SJSA1 (cell line): ENCODE results near the gene RAPGEF1. TPM values are rescaled to one million over a fixed set of nuclear protein-coding genes. Genes with fewer than 3 reads are reported as not detected.

Experiments
- DNase-seq, 2 experiments: peaks; one replicate each; pipeline ENCODE4 v3.0.0-alpha.2; 2015 to 2020; ENCODE audit warnings: low spot score in 2 of 2, low read depth in 1 of 2
- H3K27ac ChIP-seq: fragments of 250-450 bp; sonication (Bioruptor Pico); 2 replicates; pipeline ENCODE4 v1.5.1; 2020; ENCODE audit warnings: mild to moderate bottlenecking, moderate library complexity
- H3K27me3 ChIP-seq: fragments of 250-450 bp; sonication (Bioruptor Pico); replicated peaks from 2 replicates; pipeline ENCODE4 v1.5.1; 2020; ENCODE audit warnings: mild to moderate bottlenecking, moderate library complexity
- H3K36me3 ChIP-seq: fragments of 250-450 bp; sonication (Bioruptor Pico); 2 replicates; pipeline ENCODE4 v1.5.1; 2020; ENCODE audit warnings: mild to moderate bottlenecking
- H3K4me1 ChIP-seq: fragments of 250-450 bp; sonication (Bioruptor Pico); replicated peaks from 2 replicates; pipeline ENCODE4 v1.6.1; 2021; ENCODE audit warnings: mild to moderate bottlenecking
- H3K4me3 ChIP-seq: fragments of 250-450 bp; sonication (Bioruptor Pico); 2 replicates; pipeline ENCODE4 v1.5.1; 2020; ENCODE audit warnings: mild to moderate bottlenecking
- H3K9me3 ChIP-seq: fragments of 250-450 bp; sonication (Bioruptor Pico); replicated peaks from 2 replicates; pipeline ENCODE4 v1.5.1; 2020; ENCODE audit warnings: mild to moderate bottlenecking
- total RNA-seq: library from RNA; depleted of rRNA; stranded (reverse); fragments of >200 nt; shearing (Covaris generic); gene quantifications from 2 replicates; pipeline ENCODE4 v1.2.3, GENCODE V29; 2014

Gene RAPGEF1
- total RNA-seq, 1 experiment from 2014 or later = 23.6 TPM

DNA sequence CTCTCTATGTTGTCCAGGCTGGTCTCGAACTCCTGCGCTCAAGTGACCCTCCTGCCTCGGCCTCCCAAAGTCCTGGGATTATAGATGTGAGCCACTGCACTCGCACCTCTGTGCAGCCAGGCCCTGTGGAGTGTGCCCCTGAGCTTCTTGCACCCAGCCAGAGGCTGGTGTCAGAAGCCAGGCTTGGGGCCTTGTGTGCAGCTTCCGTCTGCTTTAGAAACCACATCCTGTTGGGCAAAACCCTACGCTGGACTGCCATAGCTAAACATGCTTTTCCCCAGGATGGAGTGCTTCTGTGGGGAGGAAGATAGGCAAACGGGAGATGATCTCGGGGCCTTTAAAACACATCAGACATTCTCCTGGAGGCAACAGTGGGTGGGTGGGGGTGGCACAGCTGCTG, 154.5 kb downstream of the RAPGEF1 start:
- peaks cover 34% of the 10 kb centered on the region for H3K4me1 ChIP-seq
- no peaks in the 10 kb centered on the region for H3K27me3 ChIP-seq
- H3K36me3 ChIP-seq = peaks cover 10% of the 10 kb centered on the region
- H3K9me3 ChIP-seq = no peaks in the 10 kb centered on the region
- H3K4me3 ChIP-seq = no peak overlapping the region
- no peak overlapping the region for H3K27ac ChIP-seq
- no peak for DNase-seq

DNA sequence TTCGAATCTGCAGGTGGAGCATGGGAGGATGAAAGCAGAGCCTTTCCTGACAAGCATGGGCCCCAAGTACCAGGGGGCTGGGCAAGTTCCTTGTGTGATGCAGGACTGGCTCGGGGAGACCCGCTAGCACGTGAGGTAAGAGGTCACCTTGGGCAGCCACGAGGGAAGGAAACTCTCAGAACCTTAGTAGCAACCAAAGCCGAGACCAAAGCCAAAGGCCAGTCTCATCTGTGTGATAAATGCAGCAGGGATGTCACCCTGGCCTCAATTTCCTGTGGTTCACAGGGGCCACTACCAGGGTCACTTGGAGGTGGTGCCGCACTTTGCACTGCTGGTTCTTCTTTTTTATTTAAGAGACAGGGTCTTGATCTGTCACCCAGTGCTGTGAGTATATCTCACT, 155.0 kb downstream of the RAPGEF1 start:
- H3K27ac ChIP-seq = no peak overlapping the region
- H3K4me3 ChIP-seq = no peak overlapping the region
- no peaks in the 10 kb centered on the region for H3K27me3 ChIP-seq
- H3K4me1 ChIP-seq = peaks cover 34% of the 10 kb centered on the region
- no peak for DNase-seq
- no peaks in the 10 kb centered on the region for H3K9me3 ChIP-seq
- H3K36me3 ChIP-seq = peaks cover 15% of the 10 kb centered on the region

DNA sequence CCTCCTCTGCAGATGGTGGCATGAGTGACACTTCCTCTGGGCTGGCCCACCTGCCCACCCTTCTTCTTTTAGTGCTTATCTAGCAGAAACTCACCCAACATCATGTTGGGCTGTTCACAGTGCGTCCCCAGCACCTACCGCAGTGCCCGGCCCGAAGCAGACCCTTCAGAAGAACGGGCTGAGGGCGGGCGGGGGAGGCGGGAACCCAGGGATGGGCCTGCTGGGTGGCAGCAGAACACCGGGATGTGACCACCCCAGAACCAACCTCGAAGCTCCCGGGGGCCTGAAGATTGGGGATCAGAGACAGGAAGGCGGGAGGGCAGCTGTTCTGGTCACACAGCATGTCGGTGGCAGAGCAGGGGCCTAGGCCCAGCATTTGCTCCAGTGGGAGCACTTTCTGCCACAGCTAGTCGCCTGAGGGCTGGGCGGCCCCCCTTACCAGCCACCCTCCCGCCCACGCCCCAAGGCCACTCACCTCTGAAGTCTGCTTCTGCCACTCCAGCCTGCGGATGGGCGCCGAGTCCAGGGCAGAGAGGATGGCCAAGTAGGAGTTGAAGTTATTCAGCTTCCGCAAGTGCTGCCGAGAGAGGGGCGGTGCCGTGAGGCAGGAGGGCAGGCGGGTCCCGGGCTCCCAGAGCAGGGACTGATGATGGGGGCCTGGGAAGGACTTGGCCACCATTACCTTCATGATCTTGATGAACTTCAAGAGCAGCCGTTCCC, 155.9 kb downstream of the RAPGEF1 start:
- peaks cover 22% of the 10 kb centered on the region for H3K36me3 ChIP-seq
- DNase-seq = peak; percentile 64
- no peaks in the 10 kb centered on the region for H3K27me3 ChIP-seq
- H3K4me3 ChIP-seq = no peak overlapping the region
- peak overlapping the region; percentile 64 for H3K27ac ChIP-seq
- H3K9me3 ChIP-seq = no peaks in the 10 kb centered on the region
- peaks cover 34% of the 10 kb centered on the region for H3K4me1 ChIP-seq

DNA sequence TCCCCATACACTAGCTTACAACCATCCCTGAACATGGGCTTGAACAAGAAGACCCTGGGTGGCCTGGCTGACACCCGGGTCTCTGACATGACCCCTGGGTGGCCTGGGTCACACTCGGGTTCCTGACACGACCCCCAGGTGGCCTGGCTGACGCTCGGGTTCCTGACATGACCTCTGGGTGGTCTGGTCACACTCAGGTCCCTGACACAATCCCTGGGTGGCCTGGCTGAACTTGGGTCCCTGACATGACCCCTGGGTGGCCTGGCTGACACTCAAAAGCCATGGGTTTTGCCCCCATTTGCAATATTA, 156.6 kb downstream of the RAPGEF1 start:
- Histone ChIP-seq H3K27ac (peak overlapping the region; percentile 64), H3K9me3 (no peaks in the 10 kb centered on the region), H3K4me1 (peaks cover 34% of the 10 kb centered on the region), H3K4me3 (no peak overlapping the region), H3K27me3 (no peaks in the 10 kb centered on the region), H3K36me3 (peaks cover 22% of the 10 kb centered on the region)
- no peak for DNase-seq

DNA sequence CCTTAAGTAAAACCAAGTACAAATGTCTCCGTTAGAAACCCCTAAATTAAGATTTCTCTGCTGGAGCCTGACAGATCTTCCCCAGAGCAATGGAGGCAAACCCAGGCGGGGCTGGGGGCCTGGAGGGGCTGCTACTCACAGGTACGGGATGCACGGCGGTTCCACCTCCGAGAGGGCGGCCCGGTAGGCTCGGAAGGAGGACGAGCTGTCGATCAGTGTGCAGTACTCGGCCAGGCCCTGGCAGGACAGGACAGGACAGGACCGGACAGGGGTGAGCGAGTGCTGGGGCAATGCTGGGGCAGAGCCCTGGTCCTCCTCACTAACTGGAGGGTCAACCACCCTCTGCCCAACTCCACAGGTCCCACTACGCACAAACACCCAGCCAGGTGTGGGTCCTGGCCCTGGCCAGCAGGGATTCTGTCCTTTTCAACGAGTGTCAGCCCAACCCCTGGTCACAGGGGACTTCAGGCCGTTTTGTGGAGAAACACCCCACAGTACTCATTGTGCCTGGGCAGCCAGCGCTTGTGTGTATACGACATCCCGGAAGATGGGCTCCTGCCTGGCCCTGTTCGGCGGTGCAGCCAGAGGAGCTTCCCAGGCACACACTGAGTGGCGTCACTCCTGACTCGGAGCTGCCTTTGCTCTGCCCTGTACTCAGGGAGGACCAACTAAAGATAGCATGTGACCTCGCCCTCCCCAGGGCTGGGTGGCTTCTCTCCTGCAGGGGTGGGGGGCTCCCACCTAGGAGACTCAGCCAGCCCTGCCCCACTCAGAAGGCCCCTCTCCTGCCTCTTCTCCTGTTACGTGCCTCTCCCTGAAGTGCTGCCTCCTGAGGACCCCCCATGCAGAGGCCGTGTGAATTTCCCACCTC, 157.2 kb downstream of the RAPGEF1 start:
- H3K9me3 ChIP-seq = no peaks in the 10 kb centered on the region
- H3K27ac ChIP-seq = peak overlapping the region; percentile 75
- H3K27me3 ChIP-seq = no peaks in the 10 kb centered on the region
- peak; percentile 81 to 84 for DNase-seq
- H3K4me3 ChIP-seq = no peak overlapping the region
- peaks cover 22% of the 10 kb centered on the region for H3K36me3 ChIP-seq
- peaks cover 34% of the 10 kb centered on the region for H3K4me1 ChIP-seq

DNA sequence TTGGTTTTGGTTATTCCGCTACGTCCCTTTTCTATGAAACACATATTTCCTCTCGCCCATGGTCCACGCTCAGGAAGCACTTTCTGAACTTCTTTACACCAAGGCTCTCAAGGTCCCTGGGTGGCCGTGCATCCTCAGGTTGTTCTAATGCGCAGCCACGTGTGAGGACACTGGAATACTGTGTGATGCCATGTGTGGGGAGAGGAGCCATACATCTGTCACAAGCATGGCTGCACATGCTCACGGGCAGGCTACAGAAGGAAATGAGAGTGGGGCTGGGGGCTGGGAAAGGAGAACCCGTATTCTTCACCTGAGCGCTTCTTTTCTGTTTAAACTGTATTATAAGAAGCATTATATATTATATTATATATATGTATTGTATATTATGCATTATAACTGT, 157.8 kb downstream of the RAPGEF1 start:
- H3K27ac ChIP-seq = peak overlapping the region; percentile 75; the same call in 1 of the 2 replicates
- DNase-seq = no peak
- H3K36me3 ChIP-seq = peaks cover 22% of the 10 kb centered on the region
- no peak overlapping the region for H3K4me3 ChIP-seq
- H3K27me3 ChIP-seq = no peaks in the 10 kb centered on the region
- H3K9me3 ChIP-seq = no peaks in the 10 kb centered on the region
- peaks cover 34% of the 10 kb centered on the region for H3K4me1 ChIP-seq

DNA sequence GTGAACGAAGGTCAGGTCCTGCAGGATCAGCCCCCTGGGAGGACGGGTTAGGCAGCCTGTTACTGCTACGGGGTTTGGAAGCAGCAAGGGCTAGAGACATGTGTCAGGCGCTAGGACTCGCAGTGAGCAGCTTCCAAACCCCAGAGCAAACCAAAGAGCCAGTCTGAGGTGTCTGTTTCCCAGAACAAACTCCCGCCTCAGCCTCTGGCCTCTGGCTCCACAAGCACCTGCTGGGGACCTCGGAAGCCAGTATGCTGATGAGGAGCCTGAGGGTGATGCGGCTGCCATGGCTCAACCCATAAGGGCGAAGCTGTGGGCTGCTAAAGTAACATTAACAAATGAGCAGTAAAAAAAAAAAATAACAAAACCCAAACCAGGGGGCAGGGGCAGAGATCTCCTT, 159.5 kb downstream of the RAPGEF1 start:
- no peaks in the 10 kb centered on the region for H3K27me3 ChIP-seq
- no peak overlapping the region for H3K27ac ChIP-seq
- H3K9me3 ChIP-seq = no peaks in the 10 kb centered on the region
- H3K4me1 ChIP-seq = peaks cover 31% of the 10 kb centered on the region
- H3K36me3 ChIP-seq = peaks cover 22% of the 10 kb centered on the region
- DNase-seq = no peak
- no peak overlapping the region for H3K4me3 ChIP-seq

DNA sequence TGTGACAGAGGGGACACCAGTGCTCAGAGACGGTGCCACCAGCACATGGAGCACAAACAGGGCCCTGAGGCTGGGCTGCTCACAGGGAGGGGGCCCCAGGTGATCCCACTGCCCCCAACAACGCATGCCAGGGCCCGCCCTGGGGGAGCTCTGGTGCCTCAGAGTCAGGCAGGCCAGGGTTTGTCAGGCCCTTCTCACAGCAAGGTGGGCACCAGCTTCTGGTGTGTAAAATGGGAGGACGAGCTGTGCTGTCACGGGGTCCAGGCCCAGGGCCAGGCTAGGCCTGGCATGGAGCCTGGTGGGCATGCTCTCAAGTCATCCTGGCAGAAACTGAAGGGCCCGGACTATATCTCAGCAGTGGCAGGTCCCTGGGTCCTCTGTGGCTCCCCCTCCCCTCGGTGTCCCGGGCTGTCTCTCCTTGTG, 160.1 kb downstream of the RAPGEF1 start:
- Histone ChIP-seq H3K9me3 (no peaks in the 10 kb centered on the region), H3K4me1 (peaks cover 25% of the 10 kb centered on the region), H3K4me3 (no peak overlapping the region), H3K27ac (no peak overlapping the region), H3K27me3 (no peaks in the 10 kb centered on the region), H3K36me3 (peaks cover 20% of the 10 kb centered on the region)
- DNase-seq = no peak

DNA sequence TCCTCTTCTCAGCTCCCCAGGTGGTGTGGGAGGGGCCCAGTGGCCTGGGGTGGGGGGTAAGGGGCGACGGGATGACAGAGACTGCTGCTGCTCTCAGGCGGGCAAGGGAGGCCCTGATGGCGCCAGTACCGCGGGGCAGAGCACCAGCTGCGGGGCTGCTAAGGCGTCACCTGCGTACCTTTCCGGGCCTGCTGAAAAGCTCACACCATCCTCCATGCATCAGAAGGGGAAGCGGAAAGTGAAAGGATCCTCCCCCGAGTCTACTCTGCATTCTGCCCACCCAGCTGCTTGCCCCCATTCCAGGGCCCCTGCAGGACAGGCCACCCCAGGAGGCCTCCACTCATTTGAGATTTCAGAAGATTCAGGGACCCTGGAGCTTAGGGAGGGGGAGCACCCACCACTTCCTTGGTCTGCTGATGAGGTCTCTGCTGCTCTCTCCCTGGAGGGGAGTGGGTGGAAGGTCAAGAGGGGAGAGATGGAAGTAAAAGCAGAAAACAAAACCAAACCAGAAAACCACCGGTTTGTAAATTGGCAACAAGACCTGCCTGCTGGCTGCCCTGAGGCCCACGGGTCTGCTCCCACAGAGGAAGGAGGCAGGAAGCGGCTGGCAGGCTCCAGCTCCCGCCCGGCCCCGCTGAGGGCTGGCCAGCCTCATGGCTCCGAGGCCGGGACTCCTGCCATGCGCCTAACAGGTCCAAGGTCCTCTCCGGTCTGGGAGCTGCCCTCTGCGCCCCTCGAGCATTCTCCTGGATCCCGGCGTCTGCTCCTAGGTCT, 161.0 kb downstream of the RAPGEF1 start:
- peaks cover 16% of the 10 kb centered on the region for H3K4me1 ChIP-seq
- peaks cover 13% of the 10 kb centered on the region for H3K36me3 ChIP-seq
- H3K9me3 ChIP-seq = no peaks in the 10 kb centered on the region
- DNase-seq = no peak
- no peaks in the 10 kb centered on the region for H3K27me3 ChIP-seq
- H3K27ac ChIP-seq = no peak overlapping the region
- no peak overlapping the region for H3K4me3 ChIP-seq

DNA sequence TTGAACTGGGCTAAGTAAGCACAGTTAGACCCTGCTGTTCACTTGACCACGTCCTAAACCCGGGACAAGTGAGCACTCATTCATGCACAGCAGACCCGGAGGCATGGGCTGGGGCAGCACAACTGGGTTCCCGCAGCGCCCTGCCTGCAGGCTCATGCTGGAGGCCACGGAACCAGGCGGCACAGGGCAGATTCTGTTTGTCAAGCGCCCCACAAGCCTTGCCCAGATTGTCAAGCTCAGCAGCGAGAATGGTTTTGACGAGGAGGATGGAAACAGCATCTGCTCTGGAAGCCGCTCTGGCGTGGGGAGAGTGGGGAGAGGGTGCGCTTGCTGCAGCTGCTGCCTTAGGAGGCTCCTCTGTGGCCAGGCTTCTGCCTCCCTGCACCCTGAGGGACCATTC, 161.9 kb downstream of the RAPGEF1 start:
- Histone ChIP-seq H3K27me3 (no peaks in the 10 kb centered on the region), H3K4me3 (no peak overlapping the region), H3K27ac (no peak overlapping the region), H3K9me3 (no peaks in the 10 kb centered on the region), H3K4me1 (peaks cover 7% of the 10 kb centered on the region), H3K36me3 (peaks cover 12% of the 10 kb centered on the region)
- DNase-seq = no peak

DNA sequence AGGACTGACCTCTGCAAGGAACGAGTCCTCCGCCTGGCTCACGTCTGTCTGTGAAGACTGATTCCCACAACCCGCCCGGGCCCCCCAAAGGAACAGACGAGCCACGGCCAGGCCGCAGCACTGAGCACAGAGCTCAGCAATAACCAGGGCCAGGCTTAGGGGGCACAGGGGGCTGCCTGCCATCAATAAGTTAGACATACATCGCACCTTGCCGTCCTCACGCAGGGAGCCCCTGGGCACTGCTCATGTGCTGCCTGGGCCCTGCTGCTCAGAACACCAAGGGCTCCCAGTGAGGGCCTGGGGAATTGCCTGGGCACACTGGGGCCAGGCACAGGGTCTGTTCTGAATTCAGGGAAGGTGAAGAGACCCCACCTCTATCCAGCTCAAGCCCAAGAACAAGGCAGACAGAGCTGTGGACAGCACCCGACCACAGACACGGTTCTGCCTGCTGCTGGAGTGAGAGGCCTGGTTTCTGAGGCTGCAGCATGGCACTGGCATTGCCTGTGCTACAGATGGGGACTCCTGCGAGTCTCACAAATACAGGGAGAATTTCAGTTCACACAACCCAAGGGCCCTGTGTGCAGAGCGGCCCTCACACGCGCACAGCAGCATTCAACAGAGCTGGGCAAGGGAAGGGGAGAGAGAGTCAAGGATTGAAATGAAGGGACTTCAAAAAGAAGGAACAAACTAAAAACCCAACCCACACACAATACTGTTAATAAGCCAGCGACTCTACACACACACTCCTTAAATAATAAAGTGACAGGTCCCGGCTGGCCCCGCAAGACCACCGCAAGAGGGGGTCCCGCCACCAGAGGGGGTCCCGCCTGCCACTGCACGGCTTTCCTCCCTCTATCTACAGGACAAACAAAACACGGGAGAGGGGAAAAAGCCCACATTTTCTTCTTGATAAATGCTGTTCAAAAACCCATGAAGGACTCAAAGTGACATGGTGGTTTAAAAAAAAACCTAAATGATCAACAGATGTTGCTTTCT, 162.6 kb downstream of the RAPGEF1 start:
- no peak for DNase-seq

DNA sequence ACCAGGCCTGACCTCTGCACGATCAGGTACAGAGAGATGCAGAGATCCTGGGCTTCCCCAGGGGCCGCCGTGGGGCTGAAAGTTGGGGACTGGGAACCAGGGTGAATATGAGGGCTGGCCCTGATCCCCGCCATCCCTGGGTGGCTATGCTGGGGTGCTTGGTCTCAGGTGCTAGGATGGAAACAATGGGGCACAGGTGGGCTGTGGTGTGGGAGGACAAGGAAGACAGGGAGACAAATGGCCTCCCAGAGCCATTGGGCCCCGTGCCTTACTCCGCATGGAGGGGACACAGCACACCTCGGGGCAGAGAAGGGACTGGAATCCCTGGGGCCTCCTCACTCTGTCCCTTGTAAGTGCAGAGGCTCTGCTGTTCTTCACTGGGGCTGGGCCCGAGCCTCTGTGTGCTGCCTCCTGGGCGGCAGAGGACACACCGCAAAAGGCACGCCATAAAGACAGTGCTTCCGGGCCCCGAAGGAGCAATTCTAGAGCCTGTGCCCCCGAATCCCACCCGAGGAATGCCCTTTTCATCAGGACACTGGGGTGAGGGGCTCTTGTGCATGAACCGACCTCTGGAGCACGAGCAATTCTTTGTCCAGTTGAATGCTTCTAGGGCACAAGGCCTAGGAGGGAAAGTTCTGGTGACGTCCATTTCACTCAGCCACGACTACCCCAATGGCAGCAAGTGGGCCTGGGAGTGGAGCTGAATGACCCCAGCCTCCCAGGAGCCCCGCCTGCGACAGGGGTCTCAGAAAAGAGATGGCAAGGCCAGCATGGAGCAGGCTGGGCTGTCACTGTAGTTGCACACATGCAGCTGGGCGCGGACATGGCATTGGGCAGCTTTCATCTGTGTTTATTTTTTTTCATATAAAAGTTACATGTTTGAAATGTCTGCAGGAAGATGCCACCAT, 163.7 kb downstream of the RAPGEF1 start:
- DNase-seq = no peak
- Histone ChIP-seq H3K4me3 (no peak overlapping the region), H3K4me1 (no peaks in the 10 kb centered on the region), H3K27me3 (no peaks in the 10 kb centered on the region), H3K27ac (no peak overlapping the region), H3K36me3 (peaks cover 12% of the 10 kb centered on the region), H3K9me3 (no peaks in the 10 kb centered on the region)

More for the DNA sequence above, 162.6 kb downstream of the RAPGEF1 start:
- Histone ChIP-seq H3K36me3 (peaks cover 12% of the 10 kb centered on the region), H3K4me3 (no peak overlapping the region), H3K27ac (no peak overlapping the region), H3K9me3 (no peaks in the 10 kb centered on the region), H3K4me1 (peaks cover under 1% of the 10 kb centered on the region; the same call in 1 of the 2 replicates), H3K27me3 (no peaks in the 10 kb centered on the region)
